Fibroblast of the conjunctiva (primary cell): Measurements from ENCODE around the gene RNF11.
"Not testable (repeated sequence)": the region's sequence is repeated elsewhere in the genome, so short reads cannot be mapped to it uniquely, and the experiment has no call there.

Experiments used
- DNase-seq: peaks from one replicate; pipeline ENCODE4 v3.0.0-alpha.2; 2010; ENCODE audit warnings: low read depth

RNF11 gene

DNA sequence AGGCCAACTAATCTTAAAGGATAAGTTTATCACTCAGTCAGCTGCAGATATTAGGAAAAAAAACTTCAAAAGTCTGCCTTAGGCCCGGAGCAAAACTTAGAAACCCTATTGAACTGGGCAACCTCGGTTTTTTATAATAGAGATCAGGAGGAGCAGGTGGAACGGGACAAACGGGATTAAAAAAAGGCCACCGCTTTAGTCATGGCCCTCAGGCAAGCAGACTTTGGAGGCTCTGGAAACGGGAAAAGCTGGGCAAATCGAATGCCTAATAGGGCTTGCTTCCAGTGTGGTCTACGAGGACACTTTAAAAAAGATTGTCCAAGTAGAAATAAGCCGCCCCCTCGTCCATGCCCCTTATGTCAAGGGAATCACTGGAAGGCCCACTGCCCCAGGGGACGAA lies 7.6 kb upstream of the RNF11 start:
- DNase-seq = not testable (repeated sequence)

DNA sequence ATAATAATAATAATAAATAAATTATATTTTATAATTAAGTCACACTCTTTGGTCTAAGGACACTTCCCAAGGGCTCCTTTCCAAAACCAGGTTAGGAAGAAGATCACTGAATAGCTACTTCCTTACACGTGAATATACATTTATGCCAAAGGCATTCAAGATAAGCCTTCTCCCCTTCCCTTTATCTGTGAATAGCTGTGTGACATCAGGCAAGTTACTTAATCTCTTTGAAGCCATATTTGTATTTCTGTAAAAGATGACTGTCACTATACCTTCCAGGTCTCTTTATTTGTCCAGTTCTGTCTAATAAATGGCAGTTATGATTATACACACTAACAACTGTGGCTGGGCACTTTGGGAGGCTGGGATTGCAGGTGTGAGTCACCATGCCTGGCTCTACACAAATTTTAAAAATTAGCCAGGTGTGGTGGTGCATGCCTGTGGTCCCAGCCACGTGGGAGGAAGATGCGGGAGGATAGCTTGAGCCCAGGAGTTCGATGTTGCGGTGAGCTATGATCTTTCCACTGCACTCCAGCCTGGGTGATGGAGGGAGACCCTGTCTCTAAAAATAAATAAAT lies 5.5 kb upstream of the RNF11 start:
- no peak for DNase-seq

DNA sequence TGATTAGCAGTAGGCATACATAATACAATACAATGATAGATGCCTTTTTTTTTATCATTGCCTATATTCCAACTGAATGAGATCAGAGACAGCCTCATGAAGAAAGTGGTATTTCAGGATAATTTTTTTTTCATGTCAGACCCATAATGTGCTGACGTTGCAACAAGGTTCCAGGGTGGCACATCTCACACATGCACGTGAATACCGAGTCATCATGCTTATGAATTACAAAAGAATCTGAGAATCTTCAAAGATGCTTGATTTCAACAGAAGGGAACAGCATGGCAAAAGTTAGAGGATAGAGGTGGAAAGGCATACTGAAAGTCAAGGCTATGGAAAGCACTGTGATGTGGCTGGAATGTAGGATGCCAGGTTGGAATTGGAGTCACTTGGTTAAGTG lies 5.0 kb upstream of the RNF11 start:
- no peak for DNase-seq

DNA sequence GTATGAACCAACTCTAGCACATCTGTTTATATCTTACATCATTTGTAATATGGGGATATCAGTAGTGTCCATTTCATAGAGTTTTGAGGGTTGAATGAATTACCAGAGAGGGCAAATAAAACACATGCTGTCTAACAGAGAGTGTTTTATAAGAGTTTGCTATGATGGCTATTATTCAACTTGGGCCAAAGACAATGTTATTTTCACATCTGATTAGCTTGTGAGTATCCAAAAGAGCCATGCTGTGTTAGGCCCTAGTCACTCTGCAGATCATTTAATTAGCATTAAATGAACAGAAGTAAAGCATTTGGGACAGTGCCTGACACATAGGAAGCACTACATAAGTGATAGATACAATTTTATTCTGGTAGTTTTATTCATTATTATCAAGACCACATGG lies 4.2 kb upstream of the RNF11 start:
- DNase-seq = no peak

DNA sequence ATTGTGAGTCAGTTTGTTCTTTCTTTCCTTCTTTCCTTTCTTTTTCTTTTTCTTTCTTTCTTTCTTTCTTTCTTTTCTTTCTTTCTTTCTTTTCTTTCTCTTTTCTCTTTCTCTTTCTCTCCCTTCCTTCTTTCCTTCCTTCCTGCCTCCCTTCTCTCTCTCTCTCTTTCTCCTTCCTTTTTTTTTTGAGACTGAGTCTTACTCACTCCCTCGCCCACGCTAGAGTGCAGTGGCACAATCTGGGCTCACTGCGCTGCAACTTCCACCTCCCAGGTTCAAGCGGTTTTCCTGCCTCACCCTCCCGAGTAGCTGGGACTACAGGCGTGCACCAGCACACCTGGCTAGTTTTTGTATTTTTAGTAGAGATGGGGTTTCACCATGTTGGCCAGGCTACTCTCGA lies 1.8 kb upstream of the RNF11 start:
- not testable (repeated sequence) for DNase-seq

DNA sequence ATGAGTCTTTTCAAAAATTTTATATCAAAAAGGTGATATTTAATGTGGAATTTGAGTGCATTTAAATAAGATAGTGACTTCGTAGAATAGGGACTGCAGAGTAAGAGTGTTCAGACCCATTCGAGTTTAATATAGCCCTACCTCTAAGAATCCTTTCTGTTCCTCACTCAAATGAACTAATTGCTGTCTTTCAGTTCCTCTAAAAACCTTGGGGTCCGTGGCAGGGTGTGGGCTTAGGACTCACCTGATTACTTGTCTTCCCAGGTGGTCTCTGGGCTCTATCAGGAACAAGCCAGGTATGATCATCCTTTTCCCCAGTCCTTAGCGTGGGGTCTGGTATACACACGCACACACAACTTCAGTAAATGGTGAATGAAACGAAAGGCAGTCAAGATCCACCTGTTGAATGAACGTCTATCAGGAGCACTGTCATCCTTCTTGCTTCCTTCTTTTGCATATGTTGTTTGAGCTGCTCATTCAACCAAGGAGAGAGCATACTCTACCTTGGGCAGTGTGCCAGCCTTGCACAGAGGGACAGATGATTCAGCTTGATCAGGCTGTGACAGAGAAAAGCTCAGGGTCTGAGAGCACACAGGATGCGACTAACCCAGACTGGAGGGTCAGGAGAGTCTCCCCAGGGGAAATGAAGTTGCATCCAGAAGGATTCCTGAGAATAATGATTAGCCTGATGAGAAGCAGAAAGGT lies 1.2 kb upstream of the RNF11 start:
- DNase-seq = no peak

DNA sequence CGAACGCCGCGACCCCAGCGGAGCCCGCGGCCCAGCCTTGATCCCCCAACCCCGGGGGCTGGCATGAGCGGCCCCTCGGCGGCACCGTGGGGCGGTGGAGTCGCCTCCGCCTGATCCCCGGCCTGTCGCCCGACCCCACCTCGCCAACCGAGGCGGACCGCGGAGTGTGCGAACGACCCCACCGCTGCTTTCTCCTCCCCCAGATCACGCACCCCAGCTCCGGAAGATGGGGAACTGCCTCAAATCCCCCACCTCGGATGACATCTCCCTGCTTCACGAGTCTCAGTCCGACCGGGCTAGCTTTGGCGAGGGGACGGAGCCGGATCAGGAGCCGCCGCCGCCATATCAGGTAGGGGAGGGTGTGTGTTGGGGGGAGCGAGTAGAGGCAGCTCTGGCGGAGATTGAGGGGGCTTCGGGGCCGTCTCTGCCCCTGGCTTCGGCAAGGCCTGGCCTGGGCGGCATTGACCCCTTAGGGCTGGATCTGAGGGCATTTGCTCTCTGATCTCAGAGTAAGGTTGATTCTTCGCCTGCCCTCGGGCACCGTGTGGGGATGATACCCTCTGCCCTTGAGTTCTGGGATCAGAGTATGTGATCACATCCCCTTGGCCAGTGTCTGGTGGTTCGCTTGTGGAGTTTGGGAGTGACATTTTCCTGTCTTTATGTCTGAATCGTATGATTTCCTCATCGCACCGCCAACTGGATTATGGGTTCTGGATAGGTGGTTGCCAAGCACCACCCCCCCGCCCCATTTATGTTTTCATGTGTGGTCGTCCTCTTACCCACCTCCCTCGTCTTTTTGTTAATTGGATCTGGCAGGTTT lies 668 bp downstream of the RNF11 start:
- peak; percentile 33 for DNase-seq

DNA sequence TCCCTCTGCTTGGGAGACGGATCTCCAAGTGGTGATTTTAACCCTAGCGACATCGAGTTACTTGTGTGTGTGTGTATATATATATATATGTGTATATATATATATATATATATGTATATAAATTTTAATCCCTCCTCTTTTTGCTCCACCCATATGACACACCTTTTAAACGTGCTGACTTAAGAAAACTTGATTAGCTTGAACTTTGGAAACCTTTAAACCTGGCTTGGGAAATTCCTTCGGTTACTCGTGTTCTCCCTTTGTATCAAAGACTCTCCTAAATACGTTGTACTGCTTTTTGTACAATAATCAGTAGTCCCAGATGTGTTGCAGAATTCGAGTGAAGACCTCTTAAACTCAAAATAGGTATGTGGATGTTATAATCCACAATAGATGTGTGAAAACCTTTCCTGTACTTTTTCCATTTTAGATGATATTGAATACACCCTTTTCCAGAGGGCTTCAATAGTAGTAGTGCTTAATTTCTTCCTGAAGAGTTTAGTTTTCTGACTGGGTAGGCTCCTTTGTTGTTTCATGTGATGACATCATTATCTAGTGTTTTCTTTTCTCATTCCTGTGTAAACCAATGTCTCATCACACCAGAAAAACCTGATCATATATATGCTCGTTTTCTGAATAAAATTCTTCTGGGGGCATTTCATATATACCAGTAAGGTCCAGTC lies 1.4 kb downstream of the RNF11 start:
- no peak for DNase-seq

DNA sequence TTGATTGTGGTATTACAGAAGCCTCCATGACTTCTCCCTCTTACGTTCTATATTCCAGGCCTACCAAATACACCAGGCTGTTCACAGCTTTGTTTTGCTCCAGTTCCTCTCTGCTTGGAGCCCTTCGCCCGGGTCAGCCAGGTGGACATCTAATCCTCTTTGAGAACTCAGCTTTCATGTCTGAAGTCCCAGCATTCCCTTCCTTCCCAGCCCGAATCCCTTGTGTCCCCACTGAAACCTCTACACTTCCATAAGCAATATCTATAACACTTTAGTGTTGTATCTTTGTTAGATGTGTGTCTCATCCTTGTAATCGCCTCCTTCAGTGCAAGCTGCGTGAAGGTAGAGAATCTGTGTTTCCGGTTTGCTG lies 1.9 kb downstream of the RNF11 start:
- DNase-seq = no peak

DNA sequence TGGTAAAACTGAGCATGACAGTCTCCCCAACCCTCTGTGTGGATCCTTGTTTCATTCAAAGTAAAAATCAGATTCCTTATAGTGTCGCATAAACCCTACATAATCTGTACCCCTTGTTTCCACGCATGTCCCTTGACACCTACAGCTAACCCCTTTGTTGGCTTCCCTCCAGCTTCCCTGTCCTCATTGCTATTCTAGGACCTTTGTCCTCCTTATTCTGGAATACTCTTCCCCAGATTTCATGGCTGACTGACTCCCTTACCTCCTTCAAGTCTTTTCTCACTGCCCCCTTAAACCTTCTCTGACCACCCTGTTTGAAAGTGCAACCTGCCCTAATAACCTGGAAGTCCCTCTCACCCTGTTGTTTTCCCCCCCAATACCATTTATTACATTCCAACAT lies 4.0 kb downstream of the RNF11 start:
- DNase-seq = no peak

DNA sequence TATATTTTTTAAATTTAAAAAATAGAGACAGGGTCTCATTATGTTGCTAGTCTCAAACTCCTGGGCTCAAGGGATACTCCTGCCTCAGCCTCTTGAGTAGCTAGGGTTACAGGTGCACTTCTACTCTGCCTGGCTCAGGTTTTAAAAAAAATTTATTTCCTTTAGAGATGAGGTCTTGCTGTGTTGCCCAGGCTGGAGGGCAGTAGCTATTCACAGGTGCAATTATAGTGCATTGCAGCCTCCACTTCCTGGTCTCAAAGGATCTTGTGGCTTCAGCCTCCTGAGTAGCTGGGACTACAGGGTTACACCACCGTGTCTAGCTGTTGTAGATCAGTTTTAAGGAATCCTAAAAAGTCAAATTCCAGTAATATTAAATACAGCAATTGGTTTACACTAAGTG lies 5.0 kb downstream of the RNF11 start:
- DNase-seq = no peak

DNA sequence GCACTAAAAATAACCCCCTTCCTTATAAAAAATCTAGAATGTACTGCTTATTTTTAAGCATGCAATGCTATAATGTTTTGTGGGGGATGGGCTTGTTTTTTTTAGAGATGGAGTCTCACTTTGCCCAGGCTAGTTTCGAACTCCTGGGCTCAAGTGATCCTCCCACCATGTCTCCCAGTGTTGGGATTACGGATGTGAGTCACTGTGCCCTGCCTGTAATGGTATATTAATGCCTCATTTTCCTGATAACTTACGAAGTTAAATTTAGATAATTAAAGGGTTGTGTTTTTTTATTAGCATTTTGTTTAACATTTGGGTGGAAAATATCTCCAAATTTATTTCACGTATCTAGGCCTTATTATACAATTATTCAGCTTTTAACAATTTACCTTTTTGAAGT lies 6.5 kb downstream of the RNF11 start:
- no peak for DNase-seq

DNA sequence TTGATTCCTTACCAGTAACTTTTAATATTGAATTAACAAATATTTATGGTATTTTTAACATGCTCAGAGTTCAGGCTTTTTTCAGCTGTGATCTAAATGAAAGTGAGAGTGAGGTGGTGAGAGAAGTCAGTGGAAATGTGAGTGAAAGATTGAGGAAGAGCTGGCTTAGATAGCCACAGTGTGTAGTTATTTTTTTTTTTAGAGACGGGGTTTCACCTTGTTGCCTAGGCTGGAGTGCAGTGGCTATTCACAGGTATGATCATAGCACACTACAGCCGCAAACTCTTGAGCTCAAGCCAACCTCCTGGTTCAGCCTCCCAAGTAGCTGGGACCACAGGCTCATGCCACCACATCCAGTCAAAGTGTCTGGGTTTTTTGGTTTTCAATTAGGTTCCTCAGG lies 10.9 kb downstream of the RNF11 start:
- DNase-seq = no peak

DNA sequence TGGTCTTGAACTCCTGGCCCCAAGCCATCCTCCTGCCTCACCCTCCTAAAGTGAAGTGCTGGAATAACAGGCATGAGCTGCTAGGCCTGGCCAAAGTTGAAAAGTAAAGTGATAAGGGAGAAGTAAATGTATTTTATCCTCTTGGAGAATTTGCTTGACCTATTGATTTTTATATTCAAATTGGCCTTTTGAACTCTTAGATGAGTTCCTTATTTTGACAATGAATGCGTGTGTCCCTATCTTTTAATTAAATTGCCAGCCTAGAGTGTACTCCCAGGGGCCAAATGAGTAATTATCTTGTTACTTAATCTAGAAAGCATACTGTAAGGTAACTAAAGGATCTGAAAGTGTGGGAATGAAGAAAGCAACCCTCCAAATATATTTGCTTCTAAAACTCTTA lies 11.4 kb downstream of the RNF11 start:
- DNase-seq = no peak

DNA sequence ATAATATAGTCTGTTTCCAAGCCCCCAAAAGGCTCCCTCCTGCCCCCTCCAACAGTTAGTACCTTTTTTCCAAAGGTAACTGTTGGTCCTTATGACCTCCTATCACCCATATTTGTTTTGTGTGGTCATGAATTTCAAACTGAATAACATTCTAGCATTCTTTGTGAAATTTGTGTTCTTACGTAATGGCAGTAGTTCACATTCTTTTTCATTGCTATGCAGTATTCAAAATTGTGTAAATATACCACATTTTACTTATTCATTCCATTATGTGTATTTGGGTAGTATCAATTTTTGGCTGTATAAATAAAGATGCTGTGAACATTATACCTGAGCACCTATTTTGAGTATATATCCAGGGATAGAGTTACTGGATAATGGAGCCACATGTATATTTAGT lies 13.4 kb downstream of the RNF11 start:
- no peak for DNase-seq

DNA sequence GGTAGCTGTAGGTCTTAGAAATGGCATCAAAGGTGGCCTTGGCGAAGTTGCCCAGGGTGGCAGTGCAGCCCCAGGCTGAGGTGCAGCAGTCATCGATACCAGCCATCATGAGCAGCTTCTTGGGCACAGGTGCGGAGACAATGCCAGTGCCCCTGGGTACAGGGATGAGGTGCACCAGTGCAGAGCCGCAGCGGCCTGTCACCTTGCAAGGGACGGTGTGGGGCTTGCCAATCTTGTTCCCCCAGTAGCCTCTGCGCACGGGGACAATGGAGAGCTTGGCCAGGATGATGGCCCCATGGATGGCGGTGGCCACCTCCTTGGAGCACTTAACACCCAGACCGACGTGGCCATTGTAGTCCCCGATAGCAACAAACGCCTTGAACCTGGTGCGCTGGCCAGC lies 14.7 kb downstream of the RNF11 start:
- not testable (repeated sequence) for DNase-seq

DNA sequence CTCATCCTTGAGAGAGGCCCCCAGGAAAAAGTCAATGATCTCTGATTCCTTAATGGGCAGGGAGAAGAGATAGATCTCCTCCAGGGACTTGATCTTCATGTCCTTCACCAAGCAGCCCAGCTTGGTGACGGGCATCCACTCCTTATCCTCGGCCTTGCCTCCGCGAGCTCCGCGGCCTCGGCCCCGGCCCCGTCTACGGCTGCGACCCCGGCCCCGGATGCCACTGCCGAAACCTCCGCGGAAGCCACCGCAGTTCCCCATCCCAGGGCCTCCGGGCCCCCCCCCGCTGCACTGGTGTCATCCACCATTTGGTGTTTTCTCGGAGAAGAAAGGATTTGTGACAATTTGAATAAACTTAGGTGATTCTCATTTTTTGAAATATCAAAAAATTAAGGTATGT lies 15.1 kb downstream of the RNF11 start:
- not testable (repeated sequence) for DNase-seq

DNA sequence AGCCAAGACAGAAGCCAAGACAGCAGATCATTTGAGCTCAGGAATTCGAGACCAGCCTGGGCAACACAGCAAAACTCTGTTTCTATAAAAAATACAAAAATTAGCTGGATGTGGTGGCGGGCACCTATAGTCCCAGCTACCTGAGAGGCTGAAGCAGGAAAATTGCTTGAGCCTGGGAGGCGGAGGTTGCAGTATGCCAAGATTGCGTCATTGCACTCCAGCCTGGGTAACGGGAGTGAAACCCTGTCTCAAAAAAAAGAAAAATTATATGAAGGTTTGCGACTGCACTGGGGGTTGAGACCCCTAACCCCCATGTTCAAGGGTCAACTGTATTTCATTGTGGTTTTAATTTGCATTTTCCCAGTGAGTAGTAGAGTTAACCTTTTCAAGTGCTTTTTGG lies 16.3 kb downstream of the RNF11 start:
- DNase-seq = no peak

DNA sequence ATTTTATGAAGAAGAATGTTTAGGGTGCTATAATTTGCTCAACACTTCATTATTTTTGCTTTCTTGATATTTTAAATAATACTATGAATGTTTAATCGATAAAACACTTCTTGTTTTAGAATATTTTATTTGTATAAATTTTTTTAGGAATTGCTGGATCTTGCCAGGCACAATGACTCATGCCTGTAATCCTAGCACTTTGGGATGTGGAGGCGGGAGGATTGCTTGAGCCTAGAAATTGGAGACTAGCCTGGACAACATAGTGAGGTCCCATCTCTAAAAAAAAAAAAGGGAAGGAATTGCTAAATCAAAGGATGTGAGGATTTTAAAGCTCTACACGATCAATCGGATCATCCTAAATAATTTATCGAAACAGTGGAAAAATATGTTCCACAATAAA lies 17.6 kb downstream of the RNF11 start:
- no peak for DNase-seq

DNA sequence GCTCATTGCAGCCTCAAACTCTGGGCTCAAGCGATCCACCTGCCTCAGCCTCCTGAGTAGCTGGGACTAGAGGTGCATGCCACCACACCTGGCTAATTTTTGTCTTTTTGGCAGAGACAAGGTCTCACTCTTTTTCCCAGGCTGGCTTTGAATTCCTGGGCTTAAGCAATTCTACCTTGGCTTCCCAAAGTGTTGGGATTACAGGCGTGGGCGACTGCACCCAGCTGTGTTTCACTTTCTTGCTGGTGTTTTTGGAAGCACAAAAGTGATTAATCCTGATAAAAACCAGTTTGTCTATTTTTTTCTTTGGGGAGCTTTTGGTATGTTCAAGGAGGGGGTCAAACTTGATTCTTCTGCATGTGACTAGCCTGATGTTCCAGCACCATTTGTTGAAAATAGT lies 19.3 kb downstream of the RNF11 start:
- no peak for DNase-seq

DNA sequence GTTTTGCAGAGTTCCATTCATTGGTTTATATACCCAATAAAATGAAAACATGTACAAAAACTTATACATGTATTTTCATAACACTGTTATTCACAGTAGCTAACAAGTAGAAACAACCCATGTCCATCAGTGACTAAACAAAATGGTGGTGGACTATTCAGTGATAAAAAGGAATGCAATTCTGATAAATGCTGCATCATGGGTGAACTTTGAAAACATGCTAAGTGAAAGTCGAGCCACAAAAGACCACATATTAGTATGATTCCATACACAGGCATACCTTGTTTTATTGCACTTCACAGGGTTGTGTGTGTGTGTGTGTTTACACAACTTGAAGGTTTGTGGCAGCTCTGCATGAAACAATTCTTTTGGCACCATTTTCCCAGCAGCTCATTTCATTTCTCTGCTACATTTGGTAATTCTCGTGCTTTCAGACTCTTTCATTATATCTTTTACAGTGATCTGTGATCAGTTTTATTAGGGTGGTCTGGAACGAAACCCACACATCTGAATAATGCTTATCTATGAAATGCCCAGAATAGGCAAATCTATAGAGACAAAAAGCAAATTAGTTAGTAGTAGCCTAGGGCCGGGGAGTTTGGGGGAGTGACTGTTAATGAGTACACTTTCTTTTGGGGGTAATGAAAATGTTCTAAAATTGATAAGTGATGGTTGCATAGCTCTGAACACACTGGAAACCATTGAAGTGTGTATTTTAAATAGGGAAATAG lies 27.2 kb downstream of the RNF11 start:
- no peak for DNase-seq

DNA sequence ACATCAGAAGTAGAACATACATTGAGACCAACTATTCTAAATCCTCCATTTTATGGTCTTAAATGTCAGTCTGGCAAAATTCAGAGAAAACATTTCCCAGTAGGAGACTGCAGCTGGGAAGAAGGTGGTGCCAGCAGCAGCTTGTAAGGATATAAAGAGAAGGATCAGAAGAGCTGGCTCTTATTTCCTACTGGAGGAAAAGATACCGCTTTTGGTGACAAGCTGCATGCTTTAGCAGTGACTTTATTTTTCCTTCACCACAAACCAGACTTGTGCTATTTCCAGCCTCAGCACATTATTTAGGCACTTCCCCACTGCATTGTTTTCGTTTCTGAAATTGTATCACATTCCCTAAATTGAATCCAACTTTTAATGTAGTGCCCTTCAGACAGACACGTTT lies 28.4 kb downstream of the RNF11 start:
- DNase-seq = peak; percentile 63
